Type B pancreatic cell (in vitro differentiated cells): ENCODE results near the gene ZNF780A. TPM values are rescaled to one million over a fixed set of nuclear protein-coding genes. Genes with fewer than 3 reads are reported as not detected.

Experiments used
- DNase-seq: peaks from one replicate; pipeline ENCODE4 v3.0.0; 2021; ENCODE audit warnings: mixed read lengths; ENCODE audit not compliant: unreplicated experiment; ENCODE audit errors: extremely low spot score
- H3K27ac Mint-ChIP-seq: 2 replicates; pipeline ENCODE4 v1.8.0; 2021; ENCODE audit warnings: mild to moderate bottlenecking, mixed read lengths
- H3K27me3 Mint-ChIP-seq: 2 replicates; pipeline ENCODE4 v1.8.0; 2021; ENCODE audit warnings: mixed read lengths
- H3K36me3 Mint-ChIP-seq: 2 replicates; pipeline ENCODE4 v1.8.0; 2021; ENCODE audit warnings: mixed read lengths
- H3K4me1 Mint-ChIP-seq: one replicate; pipeline ENCODE4 v1.8.0; 2021; ENCODE audit warnings: mixed read lengths; ENCODE audit not compliant: unreplicated experiment
- H3K4me3 Mint-ChIP-seq: 2 replicates; pipeline ENCODE4 v1.8.0; 2021; ENCODE audit warnings: mild to moderate bottlenecking, mixed read lengths
- H3K9me3 Mint-ChIP-seq: 2 replicates; pipeline ENCODE4 v1.8.0; 2021; ENCODE audit warnings: mixed read lengths
- total RNA-seq: library from RNA; stranded (reverse); gene quantifications from 2 replicates; pipeline ENCODE4 v1.2.1, GENCODE V29; 2021; ENCODE audit warnings: low replicate concordance
- TF ChIP-seq, protein P1 (sequence below): fragments of 200-600 bp; sonication (generic); conservative IDR thresholded peaks from 2 replicates; pipeline ENCODE4 v1.5.0; 2021; ENCODE audit warnings: antibody characterized with exemption, mild to moderate bottlenecking

Gene ZNF780A
- total RNA-seq, 1 donor from 2014 or later: 21.2 TPM

DNA sequence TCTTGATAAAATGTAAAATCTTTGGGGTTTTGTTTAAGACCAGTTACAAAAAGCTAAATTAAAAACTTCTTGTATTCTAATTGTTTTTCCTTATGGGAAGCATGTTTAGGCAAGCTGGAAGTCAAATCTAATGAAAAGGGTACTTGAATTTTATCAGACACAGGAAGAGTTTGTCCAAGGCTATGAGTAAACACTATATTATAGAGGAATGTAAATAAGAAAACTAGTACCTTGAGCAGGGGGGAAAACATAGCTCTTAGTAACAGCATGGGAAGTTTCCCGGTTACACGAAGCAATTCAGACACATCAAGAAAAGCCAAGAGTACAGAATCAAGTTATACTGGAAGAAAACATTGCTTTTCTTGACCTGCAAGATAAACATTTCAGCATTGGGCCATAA lies 19.8 kb upstream of the ZNF780A start:
- Mint-ChIP-seq H3K27me3 (peaks cover 5% of the 10 kb centered on the region), H3K9me3 (no peaks in the 10 kb centered on the region), H3K4me1 (no peaks in the 10 kb centered on the region), H3K36me3 (no peaks in the 10 kb centered on the region), H3K4me3 (no peak overlapping the region), H3K27ac (no peak overlapping the region)
- DNase-seq: no peak
- TF ChIP-seq, protein P1, sequence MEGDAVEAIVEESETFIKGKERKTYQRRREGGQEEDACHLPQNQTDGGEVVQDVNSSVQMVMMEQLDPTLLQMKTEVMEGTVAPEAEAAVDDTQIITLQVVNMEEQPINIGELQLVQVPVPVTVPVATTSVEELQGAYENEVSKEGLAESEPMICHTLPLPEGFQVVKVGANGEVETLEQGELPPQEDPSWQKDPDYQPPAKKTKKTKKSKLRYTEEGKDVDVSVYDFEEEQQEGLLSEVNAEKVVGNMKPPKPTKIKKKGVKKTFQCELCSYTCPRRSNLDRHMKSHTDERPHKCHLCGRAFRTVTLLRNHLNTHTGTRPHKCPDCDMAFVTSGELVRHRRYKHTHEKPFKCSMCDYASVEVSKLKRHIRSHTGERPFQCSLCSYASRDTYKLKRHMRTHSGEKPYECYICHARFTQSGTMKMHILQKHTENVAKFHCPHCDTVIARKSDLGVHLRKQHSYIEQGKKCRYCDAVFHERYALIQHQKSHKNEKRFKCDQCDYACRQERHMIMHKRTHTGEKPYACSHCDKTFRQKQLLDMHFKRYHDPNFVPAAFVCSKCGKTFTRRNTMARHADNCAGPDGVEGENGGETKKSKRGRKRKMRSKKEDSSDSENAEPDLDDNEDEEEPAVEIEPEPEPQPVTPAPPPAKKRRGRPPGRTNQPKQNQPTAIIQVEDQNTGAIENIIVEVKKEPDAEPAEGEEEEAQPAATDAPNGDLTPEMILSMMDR: no peak

DNA sequence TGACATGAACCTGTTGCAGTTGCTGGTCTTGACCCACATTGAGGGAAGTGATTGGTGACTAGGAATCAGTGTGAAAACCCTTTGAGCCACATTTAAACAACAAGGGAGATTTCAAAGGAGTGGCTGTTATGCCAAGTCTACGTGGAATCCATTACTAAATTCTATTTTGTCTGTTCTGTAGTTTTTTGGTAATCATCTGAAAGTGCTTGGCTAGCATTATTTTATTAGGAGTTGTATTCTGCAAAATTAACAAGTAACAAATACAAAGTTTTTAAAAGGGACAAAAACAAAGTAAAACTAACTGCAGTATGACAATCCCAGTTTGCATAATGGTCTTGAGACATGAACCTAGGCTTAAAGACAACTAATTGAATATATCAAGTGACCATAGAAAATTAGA lies 14.0 kb upstream of the ZNF780A start:
- Mint-ChIP-seq H3K9me3 (no peaks in the 10 kb centered on the region), H3K27ac (no peak overlapping the region), H3K4me1 (no peaks in the 10 kb centered on the region), H3K27me3 (peaks cover 15% of the 10 kb centered on the region), H3K36me3 (no peaks in the 10 kb centered on the region), H3K4me3 (no peak overlapping the region)
- TF ChIP-seq, protein P1: no peak
- DNase-seq: no peak

DNA sequence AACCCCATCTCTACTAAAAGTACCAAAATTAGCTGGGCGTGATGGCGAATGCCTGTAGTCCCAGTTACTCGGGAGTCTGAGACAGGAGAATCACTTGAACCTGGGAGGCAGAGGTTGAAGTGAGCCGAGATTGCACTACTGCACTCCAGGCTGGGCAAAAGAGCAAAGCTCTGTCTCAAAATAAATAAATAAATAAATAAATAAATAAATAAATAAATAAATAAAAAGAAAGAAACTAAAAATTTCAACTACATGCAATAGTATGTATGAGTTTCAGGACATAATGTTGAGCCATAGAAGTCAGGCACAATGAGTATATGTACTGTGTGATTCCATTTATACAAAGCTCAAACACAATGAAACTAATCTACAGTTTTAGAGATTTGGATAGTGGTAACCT lies 12.9 kb upstream of the ZNF780A start:
- DNase-seq: no peak
- Mint-ChIP-seq H3K4me1 (no peaks in the 10 kb centered on the region), H3K9me3 (no peaks in the 10 kb centered on the region), H3K36me3 (no peaks in the 10 kb centered on the region), H3K4me3 (no peak overlapping the region), H3K27ac (no peak overlapping the region), H3K27me3 (peaks cover 17% of the 10 kb centered on the region)
- TF ChIP-seq, protein P1: no peak

DNA sequence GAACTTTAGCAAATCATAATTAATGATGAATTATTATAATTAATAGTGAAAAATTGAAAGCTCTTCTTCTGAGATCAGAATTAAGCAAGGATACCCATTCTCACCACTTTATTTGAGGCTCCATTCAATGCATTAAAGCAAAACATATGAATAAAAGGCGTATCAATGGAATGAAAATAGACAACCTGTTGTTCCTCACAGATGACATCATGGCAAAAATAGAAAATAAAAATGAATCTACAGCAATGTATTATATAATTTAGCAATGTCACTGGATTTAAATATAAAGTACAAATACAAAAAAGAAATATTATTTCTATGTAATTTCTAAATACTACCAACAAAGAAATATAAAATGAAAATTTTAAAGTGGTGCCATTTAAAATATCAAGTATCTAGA lies 11.1 kb upstream of the ZNF780A start:
- Mint-ChIP-seq H3K27ac (no peak overlapping the region), H3K9me3 (no peaks in the 10 kb centered on the region), H3K4me1 (no peaks in the 10 kb centered on the region), H3K4me3 (no peak overlapping the region), H3K36me3 (no peaks in the 10 kb centered on the region), H3K27me3 (peaks cover 26% of the 10 kb centered on the region)
- no peak for DNase-seq
- TF ChIP-seq, protein P1: no peak

DNA sequence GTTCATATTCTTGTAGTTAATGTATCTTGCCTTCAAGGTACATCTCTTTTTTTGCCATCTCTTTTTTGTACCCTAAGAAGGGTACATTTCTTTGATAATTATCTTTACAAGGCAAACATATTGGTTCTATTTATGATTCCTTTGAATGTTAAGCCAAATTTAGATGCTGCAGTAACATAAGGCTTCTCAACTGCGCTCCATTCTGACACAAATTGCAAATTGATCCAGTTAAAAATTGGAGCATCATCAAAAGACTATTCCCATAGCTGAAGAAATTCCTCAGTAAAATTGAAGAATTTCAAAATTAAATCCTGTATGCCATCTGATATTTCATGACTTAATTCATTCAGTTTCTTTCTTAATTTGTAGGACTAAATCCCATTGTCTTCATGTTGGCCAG lies 2.7 kb upstream of the ZNF780A start:
- no peak for DNase-seq
- Mint-ChIP-seq H3K36me3 (peaks cover 10% of the 10 kb centered on the region), H3K27ac (no peak overlapping the region), H3K27me3 (peaks cover 15% of the 10 kb centered on the region), H3K4me3 (no peak overlapping the region), H3K9me3 (no peaks in the 10 kb centered on the region), H3K4me1 (peaks cover 23% of the 10 kb centered on the region)
- TF ChIP-seq, protein P1: no peak
